HEK293 (cell line): ENCODE measurements around the gene NPTX1.
A peak's percentile ranks its signal among the peaks of the same experiment; 100 is the strongest.

Source experiments
- BCL6B ChIP-seq: fragments of 450-650 bp; formaldehyde crosslinking; IDR thresholded peaks from 2 replicates; pipeline ENCODE4 v1.5.1; 2017; ENCODE audit warnings: missing biosample characterization, missing genetic modification characterization
- CTCF ChIP-seq: fragments of 450-650 bp; formaldehyde crosslinking; IDR thresholded peaks from 2 replicates; pipeline ENCODE4 v1.5.1; 2016; ENCODE audit warnings: missing biosample characterization, missing genetic modification characterization
- INSM2 ChIP-seq: fragments of 450-650 bp; formaldehyde crosslinking; IDR thresholded peaks from 2 replicates; pipeline ENCODE4 v1.5.1; 2016; ENCODE audit warnings: missing biosample characterization, missing genetic modification characterization
- KLF1 ChIP-seq: fragments of 450-650 bp; formaldehyde crosslinking; IDR thresholded peaks from 2 replicates; pipeline ENCODE4 v1.5.1; 2016; ENCODE audit warnings: missing biosample characterization, missing genetic modification characterization
- KLF9 ChIP-seq: fragments of 450-650 bp; formaldehyde crosslinking; IDR thresholded peaks from 2 replicates; pipeline ENCODE4 v1.5.1; 2016; ENCODE audit warnings: missing biosample characterization, missing genetic modification characterization, low read depth
- MZF1 ChIP-seq: fragments of 450-650 bp; formaldehyde crosslinking; IDR thresholded peaks from 2 replicates; pipeline ENCODE4 v1.5.1; 2017; ENCODE audit warnings: missing biosample characterization, missing genetic modification characterization, borderline replicate concordance
- OVOL3 ChIP-seq: fragments of 450-650 bp; formaldehyde crosslinking; IDR thresholded peaks from 2 replicates; pipeline ENCODE4 v1.5.1; 2016; ENCODE audit warnings: missing biosample characterization, missing genetic modification characterization
- PRDM1 ChIP-seq: fragments of 450-650 bp; formaldehyde crosslinking; IDR thresholded peaks from 2 replicates; pipeline ENCODE4; 2016; ENCODE audit warnings: missing biosample characterization, missing genetic modification characterization
- PRDM4 ChIP-seq: fragments of 450-650 bp; formaldehyde crosslinking; IDR thresholded peaks from 2 replicates; pipeline ENCODE4 v1.5.1; 2017; ENCODE audit warnings: missing biosample characterization, missing genetic modification characterization
- SP2 ChIP-seq: fragments of 450-650 bp; formaldehyde crosslinking; IDR thresholded peaks from 2 replicates; pipeline ENCODE4 v1.5.1; 2016; ENCODE audit warnings: missing biosample characterization, missing genetic modification characterization
- YY2 ChIP-seq: fragments of 450-650 bp; formaldehyde crosslinking; IDR thresholded peaks from 2 replicates; pipeline ENCODE4 v1.5.1; 2016; ENCODE audit warnings: missing biosample characterization, missing genetic modification characterization
- ZBTB20 ChIP-seq: fragments of 450-650 bp; formaldehyde crosslinking; IDR thresholded peaks from 2 replicates; pipeline ENCODE4 v1.5.1; 2016; ENCODE audit warnings: missing biosample characterization, missing genetic modification characterization
- ZFHX2 ChIP-seq: fragments of 450-650 bp; formaldehyde crosslinking; conservative IDR thresholded peaks from 2 replicates; pipeline ENCODE4 v1.5.1; 2016; ENCODE audit warnings: missing biosample characterization, missing genetic modification characterization
- ZFP41 ChIP-seq: fragments of 450-650 bp; formaldehyde crosslinking; IDR thresholded peaks from 2 replicates; pipeline ENCODE4 v1.5.1; 2016; ENCODE audit warnings: missing biosample characterization, missing genetic modification characterization, borderline replicate concordance
- ZNF10 ChIP-seq: fragments of 450-650 bp; formaldehyde crosslinking; IDR thresholded peaks from 2 replicates; pipeline ENCODE4 v1.5.1; 2017; ENCODE audit warnings: missing biosample characterization, missing genetic modification characterization
- ZNF114 ChIP-seq: fragments of 450-650 bp; formaldehyde crosslinking; IDR thresholded peaks from 2 replicates; pipeline ENCODE4 v1.5.0; 2017; ENCODE audit warnings: missing biosample characterization, missing genetic modification characterization
- ZNF140 ChIP-seq: fragments of 450-650 bp; formaldehyde crosslinking; IDR thresholded peaks from 2 replicates; pipeline ENCODE4 v1.5.1; 2016; ENCODE audit warnings: missing biosample characterization, missing genetic modification characterization
- ZNF146 ChIP-seq: fragments of 450-650 bp; formaldehyde crosslinking; IDR thresholded peaks from 2 replicates; pipeline ENCODE4 v1.5.1; 2016; ENCODE audit warnings: missing biosample characterization, missing genetic modification characterization
- ZNF239 ChIP-seq: fragments of 450-650 bp; formaldehyde crosslinking; IDR thresholded peaks from 2 replicates; pipeline ENCODE4 v1.5.1; 2016; ENCODE audit warnings: missing biosample characterization, missing genetic modification characterization
- ZNF350 ChIP-seq: fragments of 450-650 bp; formaldehyde crosslinking; IDR thresholded peaks from 2 replicates; pipeline ENCODE4 v1.5.0; 2017; ENCODE audit warnings: missing biosample characterization, mild to moderate bottlenecking, missing genetic modification characterization
- ZNF37A ChIP-seq: fragments of 450-650 bp; IDR thresholded peaks from 2 replicates; pipeline ENCODE4 v1.5.1; 2018; ENCODE audit warnings: missing biosample characterization, missing genetic modification characterization
- ZNF394 ChIP-seq: fragments of 450-650 bp; formaldehyde crosslinking; IDR thresholded peaks from 2 replicates; pipeline ENCODE4 v1.5.1; 2016; ENCODE audit warnings: missing biosample characterization, missing genetic modification characterization, mild to moderate bottlenecking, moderate library complexity, borderline replicate concordance
- ZNF529 ChIP-seq: fragments of 450-650 bp; formaldehyde crosslinking; IDR thresholded peaks from 2 replicates; pipeline ENCODE4 v1.5.1; 2017; ENCODE audit warnings: missing genetic modification characterization, missing biosample characterization; ENCODE audit not compliant: insufficient replicate concordance
- ZNF548 ChIP-seq: fragments of 450-650 bp; formaldehyde crosslinking; IDR thresholded peaks from 2 replicates; pipeline ENCODE4 v1.5.1; 2016; ENCODE audit warnings: missing biosample characterization, missing genetic modification characterization
- ZNF747 ChIP-seq: fragments of 450-650 bp; formaldehyde crosslinking; IDR thresholded peaks from 2 replicates; pipeline ENCODE4 v1.5.1; 2016; ENCODE audit warnings: missing biosample characterization, missing genetic modification characterization
- ZNF792 ChIP-seq: fragments of 450-650 bp; formaldehyde crosslinking; IDR thresholded peaks from 2 replicates; pipeline ENCODE4 v1.5.1; 2016; ENCODE audit warnings: missing biosample characterization, missing genetic modification characterization
- ZSCAN23 ChIP-seq: fragments of 450-650 bp; formaldehyde crosslinking; IDR thresholded peaks from 2 replicates; pipeline ENCODE4 v1.5.1; 2016; ENCODE audit warnings: missing biosample characterization, missing genetic modification characterization
- TF ChIP-seq, protein P1 (sequence below): fragments of 450-650 bp; formaldehyde crosslinking; conservative IDR thresholded peaks from 2 replicates; pipeline ENCODE4 v1.5.1; 2016; ENCODE audit warnings: low read depth, missing biosample characterization, missing genetic modification characterization

NPTX1 gene

DNA sequence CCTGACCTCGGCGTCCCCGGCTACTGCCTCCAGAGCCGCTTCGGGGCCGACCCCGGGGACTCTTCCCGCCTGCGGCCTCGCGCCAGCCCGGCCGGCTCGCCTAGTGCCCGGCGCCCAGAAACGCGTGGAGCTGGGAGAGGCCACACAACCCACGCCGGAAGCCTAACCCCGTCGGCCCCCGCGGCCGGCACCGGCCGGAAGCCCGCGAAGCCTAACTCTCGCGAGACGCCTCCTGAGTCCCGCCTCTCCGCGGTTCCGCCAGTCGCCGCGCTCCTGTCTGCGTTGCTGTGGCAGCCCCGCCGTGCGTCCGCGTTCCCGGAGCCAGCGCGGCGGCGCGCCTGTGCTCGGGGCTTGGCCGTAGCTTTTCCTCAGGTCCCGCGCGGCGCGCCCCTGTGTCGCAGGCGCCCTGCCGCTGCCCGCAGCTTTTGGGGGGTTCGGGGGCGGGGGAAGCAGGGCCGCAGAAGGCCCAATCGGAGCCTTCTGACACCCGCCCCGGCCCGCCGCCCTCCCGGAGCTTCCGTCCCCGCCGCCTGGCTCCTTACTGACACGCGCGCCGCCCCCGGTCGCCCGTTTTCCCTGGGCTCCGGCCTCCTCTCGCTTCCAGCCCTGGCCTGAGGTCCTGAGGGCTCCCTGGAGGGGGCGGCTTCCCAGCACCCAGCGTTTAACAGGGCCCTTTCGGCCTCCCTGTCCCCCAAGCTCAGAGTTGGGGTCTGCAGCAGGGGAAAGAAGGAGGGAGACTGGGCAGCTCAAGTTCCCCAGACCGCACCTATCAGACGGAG is 21.7 kb downstream of the NPTX1 start (continued):
- TF ChIP-seq KLF1 (peak; percentile 40; the same call in 1 of the 2 replicates), KLF9 (no peak), ZNF747 (tag by site-specific recombination) (no peak), SP2 (tag by site-specific recombination) (peak; percentile 78), ZNF350 (tag by site-specific recombination) (no peak), ZNF792 (tag by site-specific recombination) (no peak), PRDM4 (no peak), YY2 (no peak), ZNF114 (no peak), ZNF146 (tag by site-specific recombination) (no peak), PRDM1 (no peak), ZBTB20 (peak; percentile 58; the same call in 1 of the 2 replicates), ZFHX2 (peak; percentile 73), ZNF37A (tag by site-specific recombination) (no peak), ZNF239 (no peak), CTCF (tag by site-specific recombination) (0 out of 2 replicates have a peak, but pooled peaks have one; percentile 15), ZNF548 (tag by site-specific recombination) (no peak), INSM2 (no peak), OVOL3 (tag by site-specific recombination) (no peak), ZNF140 (tag by site-specific recombination) (no peak), BCL6B (tag by site-specific recombination) (no peak), ZNF529 (tag by site-specific recombination) (no peak), ZNF394 (tag by site-specific recombination) (no peak; the same call in 1 of the 2 replicates), ZSCAN23 (no peak), ZFP41 (tag by site-specific recombination) (no peak), MZF1 (tag by site-specific recombination) (no peak), ZNF10 (0 out of 2 replicates have a peak, but pooled peaks have one; percentile 7)
- TF ChIP-seq, protein P1, sequence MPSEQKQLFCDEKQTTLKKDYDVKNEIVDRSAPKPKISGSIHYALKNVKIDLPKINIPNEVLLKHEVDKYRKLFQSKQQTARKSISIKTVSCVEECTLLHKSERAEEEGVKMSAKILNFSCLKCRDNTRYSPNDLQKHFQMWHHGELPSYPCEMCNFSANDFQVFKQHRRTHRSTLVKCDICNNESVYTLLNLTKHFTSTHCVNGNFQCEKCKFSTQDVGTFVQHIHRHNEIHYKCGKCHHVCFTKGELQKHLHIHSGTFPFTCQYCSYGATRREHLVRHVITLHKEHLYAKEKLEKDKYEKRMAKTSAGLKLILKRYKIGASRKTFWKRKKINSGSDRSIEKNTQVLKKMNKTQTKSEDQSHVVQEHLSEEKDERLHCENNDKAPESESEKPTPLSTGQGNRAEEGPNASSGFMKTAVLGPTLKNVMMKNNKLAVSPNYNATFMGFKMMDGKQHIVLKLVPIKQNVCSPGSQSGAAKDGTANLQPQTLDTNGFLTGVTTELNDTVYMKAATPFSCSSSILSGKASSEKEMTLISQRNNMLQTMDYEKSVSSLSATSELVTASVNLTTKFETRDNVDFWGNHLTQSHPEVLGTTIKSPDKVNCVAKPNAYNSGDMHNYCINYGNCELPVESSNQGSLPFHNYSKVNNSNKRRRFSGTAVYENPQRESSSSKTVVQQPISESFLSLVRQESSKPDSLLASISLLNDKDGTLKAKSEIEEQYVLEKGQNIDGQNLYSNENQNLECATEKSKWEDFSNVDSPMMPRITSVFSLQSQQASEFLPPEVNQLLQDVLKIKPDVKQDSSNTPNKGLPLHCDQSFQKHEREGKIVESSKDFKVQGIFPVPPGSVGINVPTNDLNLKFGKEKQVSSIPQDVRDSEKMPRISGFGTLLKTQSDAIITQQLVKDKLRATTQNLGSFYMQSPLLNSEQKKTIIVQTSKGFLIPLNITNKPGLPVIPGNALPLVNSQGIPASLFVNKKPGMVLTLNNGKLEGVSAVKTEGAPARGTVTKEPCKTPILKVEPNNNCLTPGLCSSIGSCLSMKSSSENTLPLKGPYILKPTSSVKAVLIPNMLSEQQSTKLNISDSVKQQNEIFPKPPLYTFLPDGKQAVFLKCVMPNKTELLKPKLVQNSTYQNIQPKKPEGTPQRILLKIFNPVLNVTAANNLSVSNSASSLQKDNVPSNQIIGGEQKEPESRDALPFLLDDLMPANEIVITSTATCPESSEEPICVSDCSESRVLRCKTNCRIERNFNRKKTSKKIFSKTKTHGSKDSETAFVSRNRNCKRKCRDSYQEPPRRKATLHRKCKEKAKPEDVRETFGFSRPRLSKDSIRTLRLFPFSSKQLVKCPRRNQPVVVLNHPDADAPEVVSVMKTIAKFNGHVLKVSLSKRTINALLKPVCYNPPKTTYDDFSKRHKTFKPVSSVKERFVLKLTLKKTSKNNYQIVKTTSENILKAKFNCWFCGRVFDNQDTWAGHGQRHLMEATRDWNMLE (tag by site-specific recombination): peak; percentile 59
